IMR-90 (cell line): Measurements from ENCODE around the gene ASB16. TPM values are rescaled to one million over a fixed set of nuclear protein-coding genes. Genes with fewer than 3 reads are reported as not detected.

Experiments
- ATAC-seq: fragments of 200-7000 bp; cut with Tn5 transposase; 2 replicates; pipeline ENCODE4 v1.9.1; 2020; ENCODE audit warnings: low read depth, mild to moderate bottlenecking, moderate library complexity
- BruUV-seq: library from RNA; stranded (reverse); fragments of 400-500 nt; replicated peaks from 2 replicates; lab custom pipeline; 2021; lab: Mats Ljungman, UMichigan
- CTCF ChIA-PET: fragments of 300-600 bp; formaldehyde crosslinking; extraction: SDS; loops from one replicate; lab custom pipeline; 2021; ENCODE audit warnings: antibody characterized with exemption; lab: Yijun Ruan, JAX
- POLR2A ChIA-PET: fragments of 300-600 bp; sonication (Branson Sonifier 250); formaldehyde crosslinking; loops from one replicate; lab custom pipeline; 2022; ENCODE audit warnings: antibody characterized with exemption; ENCODE audit not compliant: unreplicated experiment; lab: Charles Lee
- DNase-seq: peaks from one replicate; pipeline ENCODE4 v3.0.0; 2013
- H2AFZ ChIP-seq: replicated peaks from 2 replicates; pipeline ENCODE3; 2013; ENCODE audit warnings: low read length, mild to moderate bottlenecking; ENCODE audit not compliant: poor library complexity
- H2AK5ac ChIP-seq: 2 replicates; pipeline ENCODE4 v1.6.1; 2013; ENCODE audit warnings: low read depth, low read length, inconsistent platforms
- H2AK9ac ChIP-seq: replicated peaks from 2 replicates; pipeline ENCODE3; 2013; ENCODE audit warnings: mild to moderate bottlenecking, low read depth, low read length, moderate library complexity; ENCODE audit not compliant: poor library complexity
- H2BK120ac ChIP-seq: 2 replicates; pipeline ENCODE4 v1.6.1; 2013; ENCODE audit warnings: low read depth, low read length, inconsistent platforms
- H2BK15ac ChIP-seq: 3 replicates; pipeline ENCODE4 v1.6.1; 2013; ENCODE audit warnings: low read depth, low read length, inconsistent platforms
- H2BK20ac ChIP-seq: 2 replicates; pipeline ENCODE4 v1.6.1; 2013; ENCODE audit warnings: low read depth, mild to moderate bottlenecking, inconsistent platforms, low read length, moderate library complexity
- H2BK5ac ChIP-seq: 2 replicates; pipeline ENCODE4 v1.6.1; 2013; ENCODE audit warnings: mild to moderate bottlenecking, low read depth, low read length, inconsistent platforms; ENCODE audit not compliant: poor library complexity, severe bottlenecking
- H3K14ac ChIP-seq: replicated peaks from 2 replicates; pipeline ENCODE4 v1.6.1; 2013; ENCODE audit warnings: low read depth, low read length, inconsistent platforms
- H3K18ac ChIP-seq: 2 replicates; pipeline ENCODE4 v1.6.1; 2013; ENCODE audit warnings: low read depth, low read length, control low read depth
- H3K23ac ChIP-seq: 2 replicates; pipeline ENCODE4 v1.6.1; 2013; ENCODE audit warnings: low read depth, low read length, inconsistent platforms
- H3K27ac ChIP-seq: 2 replicates; pipeline ENCODE4 v1.5.1; 2013; ENCODE audit warnings: mild to moderate bottlenecking, control low read depth, low read length; ENCODE audit not compliant: insufficient read depth
- H3K27me3 ChIP-seq: 2 replicates; pipeline ENCODE4 v1.6.1; 2013; ENCODE audit warnings: low read length; ENCODE audit not compliant: control insufficient read depth, insufficient read depth
- H3K36me3 ChIP-seq: 2 replicates; pipeline ENCODE4 v1.6.1; 2013; ENCODE audit warnings: low read length, mixed read lengths; ENCODE audit not compliant: control insufficient read depth, insufficient read depth
- H3K4ac ChIP-seq: 2 replicates; pipeline ENCODE4 v1.6.1; 2013; ENCODE audit warnings: low read depth, low read length, inconsistent platforms
- H3K4me1 ChIP-seq: 2 replicates; pipeline ENCODE4 v1.6.1; 2013; ENCODE audit warnings: low read length, mixed read lengths; ENCODE audit not compliant: control insufficient read depth, insufficient read depth
- H3K4me2 ChIP-seq: 2 replicates; pipeline ENCODE4 v1.6.1; 2013; ENCODE audit warnings: low read depth, mild to moderate bottlenecking, control low read depth, low read length, moderate library complexity
- H3K4me3 ChIP-seq: 2 replicates; pipeline ENCODE4 v1.5.1; 2013; ENCODE audit warnings: low read depth, mild to moderate bottlenecking, control low read depth, low read length, moderate library complexity; ENCODE audit not compliant: insufficient read depth
- H3K56ac ChIP-seq: 2 replicates; pipeline ENCODE4 v1.6.1; 2013; ENCODE audit warnings: low read length, inconsistent platforms; ENCODE audit not compliant: insufficient read depth; ENCODE audit errors: extremely low read depth
- H3K79me1 ChIP-seq, 2 experiments: 2 replicates each; pipeline ENCODE4 v1.6.1; 2013; ENCODE audit warnings: low read length in 2 of 2, inconsistent platforms in 1 of 2, low read depth in 1 of 2
- H3K9ac ChIP-seq: 2 replicates; pipeline ENCODE4 v1.6.1; 2013; ENCODE audit warnings: low read depth, low read length, control low read depth
- H3K9me1 ChIP-seq: 2 replicates; pipeline ENCODE4 v1.6.1; 2013; ENCODE audit warnings: low read length, inconsistent platforms; ENCODE audit not compliant: insufficient read depth
- H3K9me3 ChIP-seq: 2 replicates; pipeline ENCODE4 v1.6.1; 2013; ENCODE audit warnings: low read length; ENCODE audit not compliant: control insufficient read depth, insufficient read depth
- H4K20me1 ChIP-seq: 2 replicates; pipeline ENCODE4 v1.6.1; 2013; ENCODE audit warnings: low read length, inconsistent platforms; ENCODE audit not compliant: insufficient read depth
- H4K5ac ChIP-seq: 2 replicates; pipeline ENCODE4 v1.6.1; 2013; ENCODE audit warnings: mild to moderate bottlenecking, low read depth, low read length, control low read depth
- H4K8ac ChIP-seq, 2 experiments: 2 replicates each; pipeline ENCODE4 v1.6.1; 2013; ENCODE audit warnings: low read depth in 2 of 2, low read length in 2 of 2, control low read depth in 1 of 2, inconsistent platforms in 1 of 2
- H4K91ac ChIP-seq: 2 replicates; pipeline ENCODE4 v1.6.1; 2013; ENCODE audit warnings: low read depth, low read length, inconsistent platforms; ENCODE audit not compliant: insufficient read depth
- CEBPB ChIP-seq: IDR thresholded peaks from 2 replicates; pipeline ENCODE4 v1.6.1; 2012; ENCODE audit warnings: low read depth, low read length, improper control_type of control experiment
- CHD1 ChIP-seq: IDR thresholded peaks from 2 replicates; pipeline ENCODE4 v1.6.1; 2012; ENCODE audit warnings: low read depth, low read length, improper control_type of control experiment
- CTCF ChIP-seq: conservative IDR thresholded peaks from 2 replicates; pipeline ENCODE4 v1.5.1; 2012; ENCODE audit warnings: mild to moderate bottlenecking, low read depth, low read length, improper control_type of control experiment
- ELK1 ChIP-seq: fragments of 150-350 bp; IDR thresholded peaks from 2 replicates; pipeline ENCODE4 v1.6.1; 2016; ENCODE audit warnings: low read depth, mild to moderate bottlenecking, low read length, moderate library complexity, borderline replicate concordance
- FOS ChIP-seq: fragments of 150-350 bp; IDR thresholded peaks from 2 replicates; pipeline ENCODE4 v1.6.1; 2016; ENCODE audit warnings: low read depth, low read length
- MAZ ChIP-seq: IDR thresholded peaks from 2 replicates; pipeline ENCODE4 v1.6.1; 2012; ENCODE audit warnings: low read depth, mild to moderate bottlenecking, low read length, improper control_type of control experiment, moderate library complexity, borderline replicate concordance
- MXI1 ChIP-seq: IDR thresholded peaks from 2 replicates; pipeline ENCODE4 v1.6.1; 2012; ENCODE audit warnings: low read depth, mild to moderate bottlenecking, low read length, moderate library complexity, borderline replicate concordance
- POLR2A ChIP-seq: IDR thresholded peaks from 2 replicates; pipeline ENCODE4 v1.6.1; 2012; ENCODE audit warnings: mild to moderate bottlenecking, low read depth, low read length
- RAD21 ChIP-seq: IDR thresholded peaks from 2 replicates; pipeline ENCODE4 v1.6.1; 2012; ENCODE audit warnings: low read length, improper control_type of control experiment
- RCOR1 ChIP-seq: IDR thresholded peaks from 2 replicates; pipeline ENCODE4 v1.6.1; 2012; ENCODE audit warnings: mild to moderate bottlenecking, low read length, improper control_type of control experiment; ENCODE audit not compliant: insufficient replicate concordance
- RFX5 ChIP-seq: IDR thresholded peaks from 2 replicates; pipeline ENCODE4 v1.8.0; 2012; ENCODE audit warnings: low read depth, mild to moderate bottlenecking, low read length, moderate library complexity
- USF2 ChIP-seq: fragments of 150-350 bp; IDR thresholded peaks from 2 replicates; pipeline ENCODE4 v1.6.1; 2017; ENCODE audit warnings: mild to moderate bottlenecking, antibody characterized with exemption, low read length, low read depth
- WGBS, 2 experiments: methylation state at CpG; one replicate each; pipeline versions ENCODE4 v1.1.5 to v1.1.7; 2013; ENCODE audit warnings: missing lambda C conversion rate in 2 of 2; ENCODE audit not compliant: insufficient read length in 1 of 2; ENCODE audit errors: extremely low coverage in 2 of 2; 5-methylcytosine and 5-hydroxymethylcytosine counted together
- dilution Hi-C: fragments of 300-500 bp; cut with HindIII; formaldehyde crosslinking; loops from one replicate; pipeline ENCODE4 v1.14.3; 2018; ENCODE audit warnings: low sequenced_read_pairs; ENCODE audit not compliant: unreplicated experiment
- in situ Hi-C: fragments of 300-500 bp; cut with MboI; formaldehyde crosslinking; loops from 3 replicates; pipeline ENCODE4 v1.14.3; 2019; ENCODE audit warnings: low sequenced_read_pairs, inconsistent platforms, mixed read lengths
- intact Hi-C: fragments of 100-400 bp; cut with micrococcal nuclease; formaldehyde crosslinking; loops from 2 replicates; pipeline ENCODE4 v1.10.0; 2022
- polyA plus RNA-seq, 3 experiments: library from polyadenylated mRNA; depleted of rRNA; stranded (reverse); fragments of >200 nt; gene quantifications; 2 replicates each; pipeline ENCODE4 v1.2.3, GENCODE V29; 2012; ENCODE audit warnings: low replicate concordance in 1 of 3
- total RNA-seq: library from RNA; depleted of rRNA; stranded (reverse); fragments of >200 nt; gene quantifications from 2 replicates; pipeline ENCODE4 v1.2.3, GENCODE V29; 2012

Gene ASB16
- total and polyA plus RNA-seq, 2 of the 4 experiments (the other 2 are of a cell fraction) = 0.05 TPM; not detected in 1

- no peak for ATAC-seq
- Histone ChIP-seq H3K36me3 (peaks cover 17% of the 10 kb centered on the region), H3K4me1 (peaks cover 8% of the 10 kb centered on the region), H2AK5ac (no peak overlapping the region), H3K23ac (no peak overlapping the region), H3K4me2 (no peak overlapping the region), H2BK15ac (no peak overlapping the region), H3K9ac (no peak overlapping the region), H2AK9ac (no peak overlapping the region), H3K4me3 (no peak overlapping the region), H3K56ac (no peak overlapping the region), H3K9me1 (peaks cover 3% of the 10 kb centered on the region; the same call in 1 of the 2 replicates), H4K91ac (no peak overlapping the region), H3K27me3 (no peaks in the 10 kb centered on the region), H4K5ac (no peak overlapping the region), H2AFZ (no peak overlapping the region), H3K18ac (no peak overlapping the region), H3K79me1 (peaks cover 2 to 17% of the 10 kb centered on the region in 2 experiments; a peak in 1 of 4 replicates), H3K4ac (no peak overlapping the region), H3K14ac (no peak overlapping the region), H2BK20ac (no peak overlapping the region), H3K27ac (no peak overlapping the region), H2BK120ac (no peak overlapping the region), H4K8ac (no peak overlapping the region), H2BK5ac (no peak overlapping the region), H3K9me3 (no peaks in the 10 kb centered on the region), H4K20me1 (peaks cover 3% of the 10 kb centered on the region; the same call in 1 of the 2 replicates)
- in situ Hi-C loops (no loop called here), intact Hi-C loops (no loop called here), dilution Hi-C loops (no loop called here)
- WGBS, 2 experiments = no CpG with 5 or more reads among the region's 2 CpGs
- DNase-seq = no peak
- ChIA-PET CTCF (interaction anchor here (0.6 kb wide), 1 partner anchor 830 kb away, joined by 3 read pairs; no protein-coding TSS in a partner anchor), POLR2A (no interaction called here)
- BruUV-seq = no TSS peak
- no peak for TF ChIP-seq RFX5
- TF ChIP-seq CHD1 = no peak
- TF ChIP-seq ELK1 = no peak
- TF ChIP-seq RAD21 = no peak
- no peak for TF ChIP-seq MAZ
- no peak for TF ChIP-seq RCOR1
- no peak for TF ChIP-seq CTCF
- no peak for TF ChIP-seq FOS
- TF ChIP-seq CEBPB = no peak
- TF ChIP-seq POLR2A = no peak
- TF ChIP-seq USF2 = no peak
- no peak for TF ChIP-seq MXI1
These were observed 3.9 kb downstream of the ASB16 start for GRCh38 chr17:44174427-44174826.
